Measurements from ENCODE around the gene RBM23.

RBM23 gene

DNA sequence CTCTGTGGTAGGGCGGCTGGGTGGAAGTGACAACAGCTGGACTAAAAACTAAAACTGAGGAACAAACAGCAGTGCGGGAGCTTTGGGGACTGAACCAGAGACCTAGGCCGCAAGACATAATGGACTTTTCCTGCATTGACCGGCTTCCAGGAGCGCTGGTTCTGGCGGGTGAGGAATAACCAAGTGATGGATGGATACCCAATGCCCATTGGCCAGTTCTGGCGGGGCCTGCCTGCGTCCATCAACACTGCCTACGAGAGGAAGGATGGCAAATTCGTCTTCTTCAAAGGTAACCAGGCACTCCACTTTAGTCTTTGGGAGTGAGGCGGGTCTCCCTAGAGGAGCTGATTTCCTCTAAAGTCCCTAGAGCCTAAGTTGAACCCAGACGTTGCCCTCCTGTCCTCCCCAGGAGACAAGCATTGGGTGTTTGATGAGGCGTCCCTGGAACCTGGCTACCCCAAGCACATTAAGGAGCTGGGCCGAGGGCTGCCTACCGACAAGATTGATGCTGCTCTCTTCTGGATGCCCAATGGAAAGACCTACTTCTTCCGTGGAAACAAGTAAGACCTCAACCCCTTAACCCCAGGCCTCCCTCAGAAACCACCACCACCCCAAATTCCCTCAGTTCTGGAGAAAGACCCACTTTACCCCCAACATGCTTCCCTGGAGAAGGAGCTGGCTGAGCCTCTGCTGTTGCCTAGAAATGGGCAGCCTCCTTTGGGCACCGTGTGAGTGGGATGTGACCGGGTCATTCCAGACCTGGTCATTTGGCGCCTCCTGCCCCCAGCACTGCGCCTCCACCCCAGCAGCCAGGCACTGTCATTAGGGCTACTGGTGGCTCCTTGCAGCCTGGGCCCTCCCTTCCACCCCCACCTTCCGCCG lies 74.5 kb downstream of the RBM23 start:
- no peak for DNase-seq (ENCODE audit: low read depth, low spot score)
